Measurements from ENCODE around the gene LCA5. TPM values are rescaled to one million over a fixed set of nuclear protein-coding genes. Genes with fewer than 3 reads are reported as not detected.
"Not testable (repeated sequence)": the region's sequence is repeated elsewhere in the genome, so short reads cannot be mapped to it uniquely, and the experiment has no call there.

Gene LCA5
- total RNA-seq, 1 donor from 2014 or later, result 8.8 TPM

DNA sequence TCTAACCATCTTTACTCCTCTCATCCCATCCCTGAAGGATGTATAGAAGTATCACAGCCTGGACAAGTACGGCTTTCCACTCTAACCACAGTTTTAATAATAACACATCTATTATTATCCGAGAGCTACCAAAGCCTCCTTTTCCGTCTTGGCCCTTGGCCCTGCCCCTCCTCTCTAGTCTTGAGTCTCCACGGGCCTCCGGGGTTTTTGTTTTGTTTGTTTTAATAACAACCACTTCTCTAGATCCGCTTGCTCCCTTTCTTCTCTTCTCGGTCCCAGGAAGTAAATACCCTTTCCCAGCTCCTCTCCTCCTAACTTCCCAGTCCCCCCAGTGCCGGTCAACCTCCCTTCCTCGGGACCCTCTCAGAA is 661 bp downstream of the LCA5 start:
- H3K27ac Mint-ChIP-seq, result no peak overlapping the region
- H3K27me3 Mint-ChIP-seq, result no peaks in the 10 kb centered on the region
- peaks cover 11% of the 10 kb centered on the region for H3K36me3 Mint-ChIP-seq
- DNase-seq (ENCODE audit: extremely low spot score, unreplicated experiment), result no peak
- H3K4me1 Mint-ChIP-seq (ENCODE audit: unreplicated experiment), result peaks cover 24% of the 10 kb centered on the region
- no peak for TF ChIP-seq CTCF (conservative IDR thresholded peaks at IDR 0.05)
- H3K4me3 Mint-ChIP-seq, result no peak overlapping the region
- H3K9me3 Mint-ChIP-seq, result no peaks in the 10 kb centered on the region

GRCh38 chr6:79529567-79529966 is 7.7 kb downstream of the LCA5 start:
- not testable (repeated sequence) for DNase-seq (ENCODE audit: extremely low spot score, unreplicated experiment); H3K4me3 Mint-ChIP-seq; H3K27me3 Mint-ChIP-seq; H3K9me3 Mint-ChIP-seq; H3K27ac Mint-ChIP-seq
- peaks cover 10% of the 10 kb centered on the region for H3K36me3 Mint-ChIP-seq
- H3K4me1 Mint-ChIP-seq (ENCODE audit: unreplicated experiment), result peaks cover 12% of the 10 kb centered on the region

DNA sequence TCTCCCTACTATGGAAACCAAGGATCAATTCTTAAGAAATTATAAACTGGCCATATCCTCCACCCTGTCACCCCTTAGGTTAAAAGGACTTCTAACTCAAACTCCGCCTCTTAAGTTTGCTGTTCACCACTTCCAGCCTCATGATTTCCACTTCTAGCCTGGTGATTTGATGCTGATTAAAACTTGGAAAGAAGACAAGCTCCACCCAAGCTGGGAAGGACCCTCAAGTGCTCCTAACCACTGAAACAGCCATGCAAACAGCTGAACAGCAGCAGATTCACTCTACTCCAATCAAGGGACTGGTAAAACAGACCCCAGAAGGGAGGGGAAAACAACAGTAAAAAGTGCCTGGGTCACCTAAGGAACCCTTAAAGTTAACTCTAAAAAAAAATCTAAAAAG is 10.3 kb downstream of the LCA5 start:
- DNase-seq (ENCODE audit: extremely low spot score, unreplicated experiment), result no peak
- H3K4me1 Mint-ChIP-seq (ENCODE audit: unreplicated experiment), result peaks cover 6% of the 10 kb centered on the region
- peaks cover 6% of the 10 kb centered on the region for H3K9me3 Mint-ChIP-seq
- H3K4me3 Mint-ChIP-seq, result no peak overlapping the region
- no peaks in the 10 kb centered on the region for H3K27me3 Mint-ChIP-seq
- peaks cover 13% of the 10 kb centered on the region for H3K36me3 Mint-ChIP-seq
- no peak overlapping the region for H3K27ac Mint-ChIP-seq
- TF ChIP-seq CTCF (conservative IDR thresholded peaks at IDR 0.05), result no peak

DNA sequence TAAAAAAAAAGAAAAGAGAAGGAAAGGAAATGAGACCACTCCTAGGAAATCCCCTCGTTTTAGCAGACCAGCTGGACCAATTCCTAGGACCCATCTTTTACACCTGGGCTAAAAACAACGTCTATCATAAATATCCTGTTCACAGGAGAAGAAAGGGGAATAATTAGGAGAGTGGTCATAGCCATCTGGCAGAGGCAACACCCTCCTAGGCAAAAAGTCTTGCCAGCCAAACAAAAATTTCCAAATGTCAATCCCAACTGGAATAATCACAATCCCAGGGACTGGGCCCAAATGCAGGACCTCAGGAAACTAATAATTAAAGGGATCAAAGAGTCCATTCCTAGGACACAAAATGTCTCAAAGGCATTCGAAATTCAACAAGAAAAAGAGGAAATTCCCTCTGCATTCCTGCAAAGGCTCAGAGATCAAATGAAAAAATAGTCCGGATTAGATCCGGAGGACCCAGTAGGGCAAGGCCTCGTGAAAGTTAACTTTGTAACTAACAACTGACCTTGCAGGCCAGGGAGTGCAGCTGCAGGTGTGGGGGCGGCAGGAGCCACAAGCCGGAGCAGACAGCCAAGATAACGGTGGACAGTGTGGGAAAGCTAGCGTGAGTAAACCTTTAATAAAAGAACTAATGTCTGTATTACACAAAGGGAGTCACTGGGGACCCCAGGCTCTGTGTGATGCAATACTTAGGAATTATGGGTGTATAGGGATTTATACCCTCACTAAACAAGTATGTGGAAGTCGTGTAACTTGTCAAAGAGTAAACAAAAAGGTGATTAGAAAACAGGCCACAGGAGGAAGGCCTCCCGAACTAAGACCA is 11.7 kb downstream of the LCA5 start:
- Mint-ChIP-seq H3K9me3 (peaks cover 6% of the 10 kb centered on the region), H3K27me3 (no peaks in the 10 kb centered on the region), H3K4me3 (no peak overlapping the region), H3K27ac (peak overlapping the region; percentile 65), H3K36me3 (peaks cover 15% of the 10 kb centered on the region), H3K4me1 (ENCODE audit: unreplicated experiment) (peaks cover 6% of the 10 kb centered on the region)
- no peak for DNase-seq (ENCODE audit: extremely low spot score, unreplicated experiment)
- TF ChIP-seq CTCF (conservative IDR thresholded peaks at IDR 0.05), result no peak

DNA sequence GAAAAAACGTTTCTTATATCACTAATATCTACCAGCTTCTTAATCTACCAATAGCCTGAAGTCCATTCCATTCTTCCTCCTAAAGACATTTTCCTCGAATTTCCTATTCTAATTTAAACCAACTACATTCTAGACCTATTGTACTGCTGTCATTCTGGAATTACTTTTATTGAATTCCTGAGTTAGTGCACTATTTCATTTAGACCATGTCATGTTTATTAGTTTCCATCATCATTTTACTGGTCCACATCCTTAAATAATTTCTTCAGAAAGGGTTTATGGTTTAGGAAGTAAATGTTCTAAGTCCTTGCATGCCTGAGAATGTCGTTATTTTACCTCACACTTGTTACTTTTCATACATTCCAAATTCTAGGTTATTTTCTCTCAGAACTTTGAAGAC is 13.2 kb downstream of the LCA5 start:
- Mint-ChIP-seq H3K4me1 (ENCODE audit: unreplicated experiment) (peaks cover 9% of the 10 kb centered on the region), H3K4me3 (no peak overlapping the region), H3K9me3 (peaks cover 6% of the 10 kb centered on the region), H3K27me3 (no peaks in the 10 kb centered on the region), H3K36me3 (peaks cover 20% of the 10 kb centered on the region), H3K27ac (no peak overlapping the region)
- TF ChIP-seq CTCF (conservative IDR thresholded peaks at IDR 0.05), result no peak
- no peak for DNase-seq (ENCODE audit: extremely low spot score, unreplicated experiment)

- Mint-ChIP-seq H3K4me1 (ENCODE audit: unreplicated experiment) (peaks cover 13% of the 10 kb centered on the region), H3K9me3 (peaks cover 6% of the 10 kb centered on the region), H3K27ac (peak overlapping the region; percentile 4), H3K4me3 (no peak overlapping the region), H3K36me3 (peaks cover 29% of the 10 kb centered on the region), H3K27me3 (no peaks in the 10 kb centered on the region)
- no peak for TF ChIP-seq CTCF (conservative IDR thresholded peaks at IDR 0.05)
- DNase-seq (ENCODE audit: extremely low spot score, unreplicated experiment), result no peak
These were observed 14.6 kb downstream of the LCA5 start for GRCh38 chr6:79522609-79523008.
